ENCODE results near the gene RPH3AL.

RPH3AL gene, protein sequence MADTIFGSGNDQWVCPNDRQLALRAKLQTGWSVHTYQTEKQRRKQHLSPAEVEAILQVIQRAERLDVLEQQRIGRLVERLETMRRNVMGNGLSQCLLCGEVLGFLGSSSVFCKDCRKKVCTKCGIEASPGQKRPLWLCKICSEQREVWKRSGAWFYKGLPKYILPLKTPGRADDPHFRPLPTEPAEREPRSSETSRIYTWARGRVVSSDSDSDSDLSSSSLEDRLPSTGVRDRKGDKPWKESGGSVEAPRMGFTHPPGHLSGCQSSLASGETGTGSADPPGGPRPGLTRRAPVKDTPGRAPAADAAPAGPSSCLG

DNA sequence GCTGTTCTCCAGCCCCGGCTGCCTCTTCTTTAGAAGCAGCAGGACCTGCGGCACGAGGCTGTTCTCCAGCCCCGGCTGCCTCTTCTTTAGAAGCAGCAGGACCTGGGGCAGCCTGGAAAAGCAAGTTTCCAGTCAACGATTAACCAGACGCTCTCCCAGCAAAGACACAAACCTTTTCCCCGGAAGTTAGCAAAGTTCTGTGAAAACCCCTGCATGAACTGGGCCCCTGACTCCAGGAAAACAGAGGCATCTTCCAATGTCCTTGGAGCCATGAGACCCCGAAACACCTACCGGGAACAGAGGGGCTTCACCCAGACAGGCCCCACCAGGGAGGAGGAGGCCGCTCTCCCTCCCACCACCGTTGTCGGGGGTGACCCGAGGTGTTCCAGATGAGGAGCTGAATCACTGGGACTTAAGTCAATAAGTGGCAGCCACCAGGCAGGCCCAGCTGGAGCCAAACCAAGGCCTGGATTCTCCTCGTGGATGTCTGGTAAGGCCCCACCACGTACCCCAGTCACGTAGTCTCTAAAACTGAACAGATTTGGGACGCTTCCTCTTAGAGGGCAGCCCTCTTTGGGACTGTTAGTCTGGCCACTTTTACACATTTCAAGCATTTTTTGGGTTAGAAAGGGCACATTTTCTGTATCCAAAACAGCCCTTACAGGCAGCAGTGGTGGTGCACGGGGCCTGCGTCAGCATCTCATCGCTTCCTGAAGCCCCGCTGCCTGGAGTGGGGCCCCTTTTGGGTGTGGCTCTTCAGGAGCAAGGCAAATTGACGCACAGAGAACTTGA is at the start of gene RPH3AL:
Gene RPH3AL (minus strand): TSS at position 387 of the 792 bp plus-strand sequence. CDS start 25,264 bp downstream, outside the sequence.
- DNase-seq: no peak

- DNase-seq: no peak
Measured at GRCh38 chr17:400257-400656, 47.6 kb upstream of the RPH3AL start.

DNA sequence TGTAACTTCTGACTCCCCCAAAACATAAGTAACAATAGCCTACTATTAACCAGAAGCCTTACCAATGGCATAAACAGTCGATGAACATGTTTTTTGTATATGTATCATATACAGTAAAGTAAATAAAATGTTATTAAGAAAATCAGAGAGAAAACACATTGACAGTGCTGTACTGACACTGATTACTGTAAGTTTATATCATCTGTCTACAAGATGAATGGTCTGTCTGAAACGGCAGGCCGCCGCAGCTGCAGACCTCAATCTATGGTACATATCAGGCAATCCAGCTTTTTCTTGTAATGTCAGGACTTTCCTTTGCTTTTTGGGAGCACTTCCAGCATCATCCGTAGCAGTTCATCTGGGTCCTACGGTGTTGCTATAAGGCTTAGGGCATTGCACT is 44.2 kb upstream of the RPH3AL start:
- DNase-seq: no peak

DNA sequence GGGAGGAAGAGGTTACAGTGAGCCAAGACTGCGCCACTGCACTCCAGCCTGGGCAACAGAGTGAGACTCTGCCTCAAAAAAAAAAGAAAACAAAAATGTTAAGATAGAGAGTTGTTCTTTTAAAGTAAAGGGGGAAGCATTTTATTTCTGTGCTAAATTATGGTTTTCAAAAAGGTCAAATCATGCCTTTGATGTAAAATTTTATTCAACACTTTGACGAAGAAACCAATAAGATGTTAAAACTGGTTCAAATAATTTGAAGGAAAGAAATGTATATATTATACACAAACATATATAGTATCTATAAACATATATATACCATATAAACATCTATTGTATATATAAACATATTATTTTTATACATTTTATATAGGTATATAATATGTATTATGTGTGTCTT is 43.4 kb upstream of the RPH3AL start:
- DNase-seq: no peak

GRCh38 chr17:395179-395578 is 42.6 kb upstream of the RPH3AL start:
- no peak for DNase-seq

DNA sequence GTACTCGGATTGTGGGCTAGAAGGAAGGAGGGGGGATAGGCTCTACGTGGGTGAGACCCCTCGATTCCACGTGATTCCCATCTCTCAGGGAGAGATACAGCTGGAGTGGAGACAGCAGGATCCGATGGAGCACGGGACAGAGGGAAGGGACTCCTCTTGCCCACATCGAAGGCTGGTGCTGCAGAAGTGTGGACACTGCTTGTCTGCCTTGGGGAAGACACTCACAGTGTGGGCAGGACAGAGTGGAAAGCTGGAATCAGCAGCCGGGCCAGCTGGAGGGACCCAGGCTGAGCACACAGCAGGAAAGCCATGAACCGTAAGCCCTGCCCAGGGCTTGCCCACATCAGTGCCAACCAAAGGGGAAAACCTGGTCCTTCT is 42.1 kb upstream of the RPH3AL start:
- DNase-seq: no peak

DNA sequence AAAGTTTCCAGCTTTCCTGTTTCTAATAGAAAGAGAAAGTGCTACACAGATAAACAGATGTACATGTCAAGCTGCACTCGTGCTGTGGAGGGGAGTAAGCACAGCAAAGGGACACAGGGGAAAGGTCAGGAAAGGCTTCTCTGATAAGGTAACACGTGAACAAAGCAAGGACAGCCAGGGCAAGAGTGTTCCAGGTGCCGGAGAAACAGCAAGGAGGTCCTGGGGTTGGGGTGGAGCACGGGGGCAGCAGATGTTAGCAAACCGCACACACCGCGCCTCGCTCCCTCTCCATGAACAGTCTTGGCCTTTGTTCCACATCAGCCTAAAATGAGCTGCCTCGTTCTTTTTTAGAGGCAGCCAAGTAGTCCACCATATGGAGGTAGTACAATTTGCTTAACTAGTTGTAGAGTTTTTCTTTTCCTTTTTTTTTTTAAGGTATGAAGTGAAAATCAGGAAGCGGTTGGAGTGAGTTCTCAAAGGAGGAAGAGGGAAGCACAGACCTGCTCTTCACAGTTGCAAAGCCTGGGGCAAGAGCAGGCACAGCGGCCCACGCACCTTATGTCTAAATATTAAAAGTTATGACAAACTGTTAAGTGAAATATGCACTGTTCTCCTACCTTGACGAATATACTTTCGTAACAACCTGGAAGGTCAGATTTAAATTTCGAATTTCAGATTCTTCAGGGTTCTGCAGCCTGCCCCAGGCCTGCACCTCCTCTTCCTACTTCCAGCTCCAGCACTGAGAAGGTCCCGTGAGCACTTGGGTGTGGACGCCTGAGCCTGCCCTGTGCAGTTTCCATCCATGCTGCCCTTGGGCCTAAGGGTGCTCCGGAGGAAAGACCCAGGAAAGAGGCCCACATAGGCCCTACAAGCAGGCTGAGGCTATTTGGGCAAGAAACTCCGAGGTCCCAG is 41.5 kb upstream of the RPH3AL start:
- DNase-seq: no peak

DNA sequence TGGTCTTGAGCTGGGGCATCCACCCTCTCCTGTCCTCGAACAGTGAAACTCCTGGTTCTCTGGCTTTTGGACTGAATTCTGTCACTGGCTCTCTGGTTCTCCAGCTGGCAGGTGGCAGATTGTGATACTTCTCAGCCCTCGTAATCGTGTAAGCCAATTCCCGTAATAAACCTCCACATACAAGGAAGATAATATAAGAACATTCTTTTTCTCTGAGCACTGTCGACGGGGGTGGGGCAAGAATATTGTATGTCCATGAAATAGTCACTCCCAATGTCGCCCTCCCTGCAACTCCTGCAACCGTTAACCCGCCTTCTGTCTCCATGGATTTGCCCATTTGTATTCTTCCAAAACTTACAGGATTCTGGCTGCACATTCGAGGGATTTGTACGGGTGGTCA is 39.2 kb upstream of the RPH3AL start:
- no peak for DNase-seq

- no peak for DNase-seq
Measured at GRCh38 chr17:390025-390424, 37.4 kb upstream of the RPH3AL start.

- no peak for DNase-seq
Measured at GRCh38 chr17:388087-388486, 35.5 kb upstream of the RPH3AL start.

GRCh38 chr17:386141-386876 is 33.7 kb upstream of the RPH3AL start:
- peak; percentile 73 for DNase-seq

GRCh38 chr17:385836-386140 is 33.2 kb upstream of the RPH3AL start:
- DNase-seq: no peak

- DNase-seq: peak; percentile 19
Measured at GRCh38 chr17:385178-385835, 32.7 kb upstream of the RPH3AL start.

DNA sequence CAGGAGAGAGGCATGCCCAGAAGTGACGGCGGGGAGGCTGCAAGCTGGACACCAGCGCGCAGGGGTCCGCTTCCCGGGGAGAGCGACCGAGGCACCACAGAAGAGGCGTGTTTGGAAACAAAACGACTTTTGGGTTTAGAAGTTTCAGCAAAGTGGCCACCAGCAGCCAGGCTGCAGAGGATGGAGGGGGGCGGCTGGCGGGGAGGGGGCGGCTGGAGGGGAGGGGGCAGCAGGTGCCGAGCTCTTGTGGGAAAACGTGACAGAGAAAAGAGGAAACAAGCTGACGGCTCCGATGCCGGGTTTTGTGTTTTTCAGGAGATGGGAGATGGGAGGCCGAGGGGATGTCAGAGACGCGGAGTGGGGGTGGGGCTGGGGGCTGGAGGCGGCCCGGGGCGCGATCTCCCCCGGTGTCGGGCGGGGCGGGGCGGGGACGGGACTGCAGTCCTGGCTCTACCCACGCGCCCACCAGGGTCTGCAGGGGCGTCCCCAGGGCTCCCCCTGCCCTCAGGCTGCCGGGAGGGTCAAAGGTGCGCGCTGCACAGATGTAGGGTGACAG is 32.1 kb upstream of the RPH3AL start:
- no peak for DNase-seq

- DNase-seq: no peak
Measured at GRCh38 chr17:383771-384621, 31.4 kb upstream of the RPH3AL start.

- no peak for DNase-seq
Measured at GRCh38 chr17:382644-383533, 30.3 kb upstream of the RPH3AL start.

DNA sequence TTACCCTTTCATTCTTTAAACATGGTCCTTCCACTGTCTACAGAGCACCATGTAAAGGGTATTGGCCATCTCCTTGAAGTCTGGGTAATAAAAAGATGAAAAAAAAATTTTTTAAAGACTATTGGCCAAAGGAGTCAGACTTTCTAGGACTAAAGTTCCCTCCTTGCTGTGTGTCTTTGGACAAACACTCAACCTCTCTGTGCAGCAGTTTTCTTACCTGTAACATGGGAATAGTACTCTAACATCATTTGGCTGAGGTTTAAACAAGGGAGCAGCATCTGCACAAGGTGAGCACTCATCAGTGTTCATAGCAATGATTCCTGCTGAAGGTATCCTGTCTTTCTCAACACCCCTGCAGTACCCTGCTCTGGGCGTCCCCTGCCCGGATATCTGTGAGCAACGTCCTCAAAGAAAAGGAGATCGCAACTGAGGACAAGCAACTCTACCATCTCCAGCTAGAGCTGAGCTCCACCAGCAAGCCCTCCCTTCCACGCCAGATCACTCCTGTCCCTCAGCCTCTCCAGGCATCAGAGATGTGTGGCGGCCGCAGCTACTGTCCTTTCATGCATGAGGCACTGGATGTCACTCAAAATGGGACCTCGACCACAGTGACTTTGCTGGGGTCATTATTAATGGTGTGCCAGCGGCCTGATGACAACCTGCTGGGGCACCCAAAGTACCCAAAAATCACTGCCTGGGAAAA is 29.5 kb upstream of the RPH3AL start:
- no peak for DNase-seq

DNA sequence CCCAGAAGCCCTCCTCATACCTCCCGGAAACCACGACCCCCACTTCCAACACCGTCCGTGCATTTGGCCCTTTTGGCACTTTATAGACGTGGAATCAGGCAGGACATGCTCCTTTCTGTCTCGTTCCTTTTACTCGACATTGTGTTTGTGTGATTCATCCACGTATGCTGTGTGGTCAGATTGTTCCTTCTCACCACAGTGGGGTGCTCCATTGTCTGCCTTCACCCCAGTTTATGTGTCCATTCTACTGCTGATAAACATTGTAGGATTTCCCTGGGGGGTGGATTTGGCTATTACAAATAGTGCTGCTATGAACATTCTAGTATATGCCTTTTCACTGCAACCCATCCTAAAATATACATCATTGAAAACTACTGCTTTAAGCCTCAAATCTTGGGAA is 28.9 kb upstream of the RPH3AL start:
- no peak for DNase-seq
